ENCODE measurements around the gene IGFBP2. TPM values are rescaled to one million over a fixed set of nuclear protein-coding genes. Genes with fewer than 3 reads are reported as not detected.

Gene IGFBP2
- total RNA-seq, 6 donors from 2014 or later = 16.8 to 82.8 (median 41.9) TPM

GRCh38 chr2:216671081-216671411 is 37.8 kb downstream of the IGFBP2 start:
- H3K9me3 ChIP-seq = no peaks in the 10 kb centered on the region
- ATAC-seq (ENCODE audit: low FRiP score in 2 of 2) = no peak
- 85 to 90% methylated on average over 4 to 11 of the region's 11 CpGs for WGBS, 2 donors
- no peaks in the 10 kb centered on the region for H3K4me1 ChIP-seq
- H3K4me3 ChIP-seq = no peak overlapping the region
- no peaks in the 10 kb centered on the region for H3K36me3 ChIP-seq
- TF ChIP-seq EP300 (IDR thresholded peaks at IDR 0.05) (no peak), POLR2A (IDR thresholded peaks at IDR 0.05) (no peak), POLR2AphosphoS5 (IDR thresholded peaks at IDR 0.05) (no peak)
- TF ChIP-seq, protein P1, sequence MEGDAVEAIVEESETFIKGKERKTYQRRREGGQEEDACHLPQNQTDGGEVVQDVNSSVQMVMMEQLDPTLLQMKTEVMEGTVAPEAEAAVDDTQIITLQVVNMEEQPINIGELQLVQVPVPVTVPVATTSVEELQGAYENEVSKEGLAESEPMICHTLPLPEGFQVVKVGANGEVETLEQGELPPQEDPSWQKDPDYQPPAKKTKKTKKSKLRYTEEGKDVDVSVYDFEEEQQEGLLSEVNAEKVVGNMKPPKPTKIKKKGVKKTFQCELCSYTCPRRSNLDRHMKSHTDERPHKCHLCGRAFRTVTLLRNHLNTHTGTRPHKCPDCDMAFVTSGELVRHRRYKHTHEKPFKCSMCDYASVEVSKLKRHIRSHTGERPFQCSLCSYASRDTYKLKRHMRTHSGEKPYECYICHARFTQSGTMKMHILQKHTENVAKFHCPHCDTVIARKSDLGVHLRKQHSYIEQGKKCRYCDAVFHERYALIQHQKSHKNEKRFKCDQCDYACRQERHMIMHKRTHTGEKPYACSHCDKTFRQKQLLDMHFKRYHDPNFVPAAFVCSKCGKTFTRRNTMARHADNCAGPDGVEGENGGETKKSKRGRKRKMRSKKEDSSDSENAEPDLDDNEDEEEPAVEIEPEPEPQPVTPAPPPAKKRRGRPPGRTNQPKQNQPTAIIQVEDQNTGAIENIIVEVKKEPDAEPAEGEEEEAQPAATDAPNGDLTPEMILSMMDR (IDR thresholded peaks at IDR 0.05) = no peak
- no peak overlapping the region for H3K27ac ChIP-seq
- no peaks in the 10 kb centered on the region for H3K27me3 ChIP-seq
- no peak for DNase-seq

- ATAC-seq (ENCODE audit: low FRiP score in 2 of 2) (no peak), DNase-seq (no peak)
- H3K27me3 ChIP-seq = no peaks in the 10 kb centered on the region
- 81 to 90% methylated on average over 12 of the region's 12 CpGs for WGBS, 2 donors
- no peak overlapping the region for H3K27ac ChIP-seq
- no peaks in the 10 kb centered on the region for H3K4me1 ChIP-seq
- no peak for TF ChIP-seq EP300 (IDR thresholded peaks at IDR 0.05)
- TF ChIP-seq POLR2A (IDR thresholded peaks at IDR 0.05) = no peak
- TF ChIP-seq, protein P1 (IDR thresholded peaks at IDR 0.05) = no peak
- TF ChIP-seq POLR2AphosphoS5 (IDR thresholded peaks at IDR 0.05) = no peak
- H3K9me3 ChIP-seq = no peaks in the 10 kb centered on the region
- H3K4me3 ChIP-seq = no peak overlapping the region
- no peaks in the 10 kb centered on the region for H3K36me3 ChIP-seq
These were observed 38.6 kb downstream of the IGFBP2 start for GRCh38 chr2:216671791-216672343.

GRCh38 chr2:216672466-216672865 is 39.2 kb downstream of the IGFBP2 start:
- no peak overlapping the region for H3K27ac ChIP-seq
- no peaks in the 10 kb centered on the region for H3K27me3 ChIP-seq
- no peak for TF ChIP-seq POLR2A (IDR thresholded peaks at IDR 0.05)
- no peak for TF ChIP-seq POLR2AphosphoS5 (IDR thresholded peaks at IDR 0.05)
- no peak for TF ChIP-seq EP300 (IDR thresholded peaks at IDR 0.05)
- ATAC-seq (ENCODE audit: low FRiP score in 2 of 2) = no peak
- H3K4me3 ChIP-seq = no peak overlapping the region
- no peaks in the 10 kb centered on the region for H3K9me3 ChIP-seq
- no peak for DNase-seq
- WGBS, 2 donors = 82 to 83% methylated on average over 10 of the region's 10 CpGs
- H3K4me1 ChIP-seq = no peaks in the 10 kb centered on the region
- H3K36me3 ChIP-seq = no peaks in the 10 kb centered on the region

GRCh38 chr2:216673021-216673420 is 39.8 kb downstream of the IGFBP2 start:
- H3K4me1 ChIP-seq = no peaks in the 10 kb centered on the region
- H3K9me3 ChIP-seq = no peaks in the 10 kb centered on the region
- ATAC-seq (ENCODE audit: low FRiP score in 2 of 2) (no peak), DNase-seq (no peak)
- peaks cover 0 to 5% (median 0%) of the 10 kb centered on the region in 4 donors for H3K36me3 ChIP-seq
- no peaks in the 10 kb centered on the region for H3K27me3 ChIP-seq
- 87 to 92% methylated on average over 6 to 10 of the region's 10 CpGs for WGBS, 2 donors
- TF ChIP-seq POLR2AphosphoS5 (IDR thresholded peaks at IDR 0.05) (no peak), POLR2A (IDR thresholded peaks at IDR 0.05) (no peak), EP300 (IDR thresholded peaks at IDR 0.05) (no peak)
- TF ChIP-seq, protein P1 (IDR thresholded peaks at IDR 0.05) = no peak
- no peak overlapping the region for H3K4me3 ChIP-seq
- H3K27ac ChIP-seq = no peak overlapping the region

DNA sequence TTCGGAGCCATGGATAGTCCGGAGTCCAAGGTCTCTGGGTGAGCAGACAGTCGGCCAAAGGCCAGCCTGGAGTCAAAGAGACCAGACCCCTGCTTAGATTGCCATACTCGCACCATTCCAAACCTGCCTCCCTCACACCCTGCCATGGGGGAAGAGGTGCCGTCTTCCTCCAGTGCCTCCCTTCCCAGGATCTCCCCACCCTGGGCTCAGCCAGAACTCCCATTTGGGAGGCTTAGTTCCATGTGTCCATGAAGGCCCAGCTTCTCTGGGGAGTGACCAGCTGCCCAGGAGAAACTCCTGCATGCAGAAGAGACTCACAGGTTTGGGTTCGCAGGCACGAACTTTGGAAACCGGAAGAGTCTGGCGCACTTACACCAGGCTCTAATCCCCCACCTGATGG is 40.4 kb downstream of the IGFBP2 start:
- no peaks in the 10 kb centered on the region for H3K27me3 ChIP-seq
- H3K9me3 ChIP-seq = no peaks in the 10 kb centered on the region
- no peaks in the 10 kb centered on the region for H3K4me1 ChIP-seq
- no peak for ATAC-seq (ENCODE audit: low FRiP score in 2 of 2)
- WGBS, 2 donors = 92 to 94% methylated on average over 7 to 9 of the region's 9 CpGs
- no peak overlapping the region for H3K27ac ChIP-seq
- no peak overlapping the region for H3K4me3 ChIP-seq
- peaks cover 0 to 7% (median 0%) of the 10 kb centered on the region in 4 donors for H3K36me3 ChIP-seq
- no peak for TF ChIP-seq EP300 (IDR thresholded peaks at IDR 0.05)
- TF ChIP-seq POLR2A (IDR thresholded peaks at IDR 0.05) = no peak
- TF ChIP-seq, protein P1 (IDR thresholded peaks at IDR 0.05) = no peak
- no peak for TF ChIP-seq POLR2AphosphoS5 (IDR thresholded peaks at IDR 0.05)
- no peak for DNase-seq
